ENCODE results near the gene CDIP1. TPM values are rescaled to one million over a fixed set of nuclear protein-coding genes. Genes with fewer than 3 reads are reported as not detected.

The CDIP1 gene
- total and polyA plus RNA-seq, 2 of the 8 experiments (the other 6 are each of a cell fraction or from before 2014, with no cell fraction given) = 56.6 to 76.3 TPM

- peak; percentile 51; the same call in 1 of the 2 replicates for TF ChIP-seq POLR2AphosphoS5 (IDR thresholded peaks at IDR 0.05; ENCODE audit: low read depth, low read length)
- TF ChIP-seq E2F6 (IDR thresholded peaks at IDR 0.05) = peak; percentile 19
These were observed 9.2 kb downstream of the CDIP1 start (continued) for GRCh38 chr16:4529085-4530060.

All from H1 (cell line).